Frontal cortex (tissue), 4 donors: ENCODE results near the gene TBX20. TPM values are rescaled to one million over a fixed set of nuclear protein-coding genes. Genes with fewer than 3 reads are reported as not detected.
"Not testable (repeated sequence)": the region's sequence is repeated elsewhere in the genome, so short reads cannot be mapped to it uniquely, and the experiment has no call there.

Experiments used
- DNase-seq, 2 donors: peaks; one replicate each; pipeline ENCODE4 v3.0.0; 2012; ENCODE audit warnings: low spot score in 2 of 2
- FAIRE-seq: peaks from 2 replicates; lab custom pipeline; 2012; peaks lifted over from hg19 to GRCh38; lab: Jason Lieb, UNC
- total RNA-seq: library from RNA; depleted of rRNA; stranded (reverse); fragments of >200 nt; gene quantifications from one replicate; pipeline ENCODE4 v1.2.3, GENCODE V29; 2014
- donor health status: control.
- donor health status: control.
- donor health status: control.

TBX20 gene
- total RNA-seq, 1 donor from 2014 or later: not detected

DNA sequence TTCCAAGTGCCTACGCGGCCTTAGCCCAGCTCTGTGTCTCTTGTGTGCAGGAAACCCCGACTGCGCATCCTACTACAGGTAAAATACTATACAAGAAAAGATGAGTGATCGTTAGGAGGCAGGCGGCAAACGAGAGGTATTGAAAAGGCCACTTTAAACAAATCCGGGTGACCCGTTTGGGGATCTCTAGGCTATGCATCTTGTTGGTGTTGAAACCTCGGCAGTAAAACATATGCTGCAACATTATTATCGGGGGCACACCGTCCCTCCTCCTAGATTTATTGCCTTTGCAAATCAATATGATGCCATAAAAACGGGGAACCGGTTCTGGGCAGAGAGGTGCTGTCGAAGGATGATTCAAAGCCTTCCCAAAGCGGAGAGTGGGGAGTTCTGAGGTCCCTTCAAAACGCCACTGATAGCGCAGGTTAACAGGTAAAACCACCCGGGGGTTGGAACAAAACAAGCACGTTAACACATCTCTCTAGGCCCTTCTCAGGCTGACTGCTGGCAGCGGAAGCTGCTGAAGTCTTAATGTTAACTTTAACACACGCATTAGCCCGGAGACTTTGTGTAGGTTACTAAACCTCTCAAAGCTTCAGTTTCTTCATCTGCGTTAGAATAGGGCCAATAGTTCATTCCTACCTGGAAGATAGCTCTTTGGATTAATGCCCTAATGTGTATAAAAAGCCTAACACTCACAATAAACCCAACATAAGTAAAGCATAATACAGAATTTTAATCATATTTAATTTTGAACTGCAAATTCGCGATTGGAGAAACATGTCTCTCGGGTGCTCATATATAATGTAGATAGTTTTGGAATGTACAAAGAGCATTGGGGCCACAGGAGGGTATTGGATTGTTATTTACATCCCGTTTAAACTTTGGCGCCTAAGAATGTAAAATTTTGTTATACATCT lies 2.6 kb upstream of the TBX20 start:
- no peak for FAIRE-seq

DNA sequence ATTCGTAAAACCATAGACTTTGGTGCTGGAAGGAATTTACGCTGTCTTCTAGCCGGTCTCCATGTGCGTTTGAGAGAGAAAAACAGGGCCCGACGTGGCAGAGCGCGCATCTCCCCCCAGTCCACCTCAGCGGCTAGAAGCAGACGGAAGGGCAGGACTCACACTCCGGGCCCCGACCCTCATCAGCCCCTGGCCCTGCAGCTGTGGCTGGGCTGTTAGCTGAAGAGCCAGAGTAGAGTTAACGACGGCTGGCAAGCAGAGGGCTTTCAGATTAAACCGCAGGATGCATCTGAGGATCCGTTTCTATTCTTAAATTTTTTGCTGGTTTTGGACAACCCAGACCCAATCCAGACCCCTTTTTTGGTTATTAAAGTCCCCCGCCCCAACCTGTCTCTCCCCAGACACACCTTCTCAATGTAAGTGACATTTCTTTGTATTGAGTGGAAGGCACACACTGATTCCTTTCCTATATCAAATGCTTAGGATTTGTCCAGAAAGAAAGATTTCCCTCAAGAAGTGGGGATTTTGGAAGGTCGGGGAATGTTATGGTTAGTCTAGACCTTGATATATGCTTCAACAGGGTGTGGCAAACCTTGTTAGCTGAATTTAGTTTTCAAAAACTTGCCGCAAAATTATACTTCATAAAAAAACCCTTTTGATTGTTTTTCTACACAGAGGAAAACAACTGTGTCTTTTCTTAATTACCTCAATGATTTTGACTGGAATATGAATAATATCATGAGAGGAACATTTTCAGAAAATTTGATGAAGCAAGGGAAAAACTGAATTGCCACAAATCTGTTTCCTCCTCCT lies 1.7 kb upstream of the TBX20 start:
- peak in 1 of 2 donors; percentile 28 for DNase-seq
- no peak for FAIRE-seq

More for the DNA sequence above, 2.6 kb upstream of the TBX20 start:
- DNase-seq: peak in 1 of 2 donors; percentile 20

DNA sequence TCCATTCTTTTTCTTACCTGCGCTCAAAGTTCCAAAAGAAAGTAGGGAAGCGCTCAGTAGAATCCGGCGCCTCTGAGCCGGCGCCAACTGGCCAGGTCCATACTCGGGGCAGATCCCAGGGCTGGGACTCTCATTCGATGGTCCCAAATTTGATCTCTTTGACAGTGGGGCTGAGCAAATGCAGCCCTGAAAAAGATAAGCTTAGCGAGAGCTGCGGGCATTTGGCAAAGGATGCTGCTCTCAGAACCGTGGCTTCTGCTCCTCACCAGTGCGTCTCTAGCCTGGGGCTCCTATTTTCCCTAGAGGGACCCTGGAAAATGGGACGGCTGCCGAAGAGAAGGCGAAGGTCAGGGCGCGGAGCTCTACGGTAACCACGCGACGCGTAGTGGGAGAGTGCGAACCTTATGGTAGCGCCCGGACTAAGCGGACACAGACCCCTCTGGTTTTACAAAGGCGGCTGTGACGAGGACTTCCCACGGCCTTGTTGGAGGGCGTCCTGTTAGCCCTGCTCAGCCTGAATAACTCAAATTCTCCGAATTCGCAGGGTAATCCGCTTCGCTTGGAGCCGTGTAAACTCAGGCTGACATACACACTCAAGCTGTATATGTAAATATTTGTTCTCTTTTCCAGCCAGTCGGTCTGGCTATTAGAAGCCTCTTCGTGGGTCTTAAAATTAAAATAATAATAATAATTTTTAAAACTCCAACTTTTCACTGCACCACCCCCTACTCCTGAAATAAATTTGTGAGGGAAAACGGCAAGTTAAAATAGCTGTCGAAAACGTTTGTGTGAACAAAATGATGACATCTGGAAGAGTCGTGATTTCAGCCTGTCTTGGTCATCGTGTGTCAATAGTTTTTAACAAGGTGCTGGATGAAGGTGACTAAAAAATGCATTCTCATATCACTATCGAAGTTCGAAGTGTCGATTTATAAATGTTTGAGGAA lies 869 bp upstream of the TBX20 start:
- no peak for FAIRE-seq
- peak in 1 of 2 donors; percentile 24 for DNase-seq

DNA sequence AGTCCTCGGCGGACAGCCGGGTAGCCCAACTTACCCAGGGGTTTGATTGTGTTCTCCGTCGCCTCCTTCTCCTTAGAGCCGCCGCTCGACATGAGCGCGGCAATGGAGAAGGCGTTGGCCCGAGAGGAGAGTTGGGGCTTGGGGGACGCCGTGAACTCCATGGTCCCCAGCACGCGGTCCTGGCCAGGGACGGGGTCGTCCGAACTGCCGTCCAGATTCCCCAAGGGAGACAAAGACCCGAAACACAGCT lies 515 bp downstream of the TBX20 start:
- DNase-seq (no peak), FAIRE-seq (no peak)

DNA sequence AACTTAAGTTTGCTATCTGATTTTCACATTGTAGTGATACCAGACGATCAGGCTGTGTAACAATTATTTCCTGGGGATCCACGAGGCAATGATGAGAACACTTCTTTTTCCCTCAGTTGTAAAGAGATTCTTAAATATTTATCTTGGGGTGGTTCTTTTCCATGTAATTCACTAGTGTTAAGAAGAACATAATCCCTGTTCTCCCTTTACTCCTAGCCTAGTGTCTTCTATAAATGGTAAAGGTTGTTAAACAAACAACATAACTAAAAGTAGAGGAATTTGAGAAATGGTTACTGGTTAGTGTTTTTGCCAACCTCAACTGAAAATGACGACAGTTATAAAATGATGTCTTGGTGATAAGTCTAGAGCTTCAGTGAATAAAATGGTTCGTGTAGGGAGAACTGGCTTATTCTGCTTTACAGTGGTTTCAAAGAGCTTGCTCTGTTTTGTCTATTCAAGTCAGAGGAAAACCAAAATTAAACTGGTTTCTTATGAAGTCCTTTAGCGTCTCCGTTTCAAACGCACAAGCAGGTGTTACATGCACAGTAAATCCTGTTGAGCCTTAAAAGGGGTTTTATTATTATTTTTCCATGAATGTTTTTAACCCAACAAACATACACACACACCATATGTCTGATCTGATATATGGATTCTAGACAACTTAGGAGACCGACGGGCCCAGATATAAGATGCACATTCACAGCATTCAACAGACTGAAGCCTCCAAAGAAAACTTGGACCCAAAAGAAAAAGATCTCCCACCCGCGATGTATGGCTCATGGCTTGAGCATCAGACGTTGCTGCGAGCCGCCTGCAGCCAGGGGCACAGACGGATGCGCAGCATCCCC lies 1.1 kb downstream of the TBX20 start:
- no peak for FAIRE-seq
- DNase-seq: no peak

DNA sequence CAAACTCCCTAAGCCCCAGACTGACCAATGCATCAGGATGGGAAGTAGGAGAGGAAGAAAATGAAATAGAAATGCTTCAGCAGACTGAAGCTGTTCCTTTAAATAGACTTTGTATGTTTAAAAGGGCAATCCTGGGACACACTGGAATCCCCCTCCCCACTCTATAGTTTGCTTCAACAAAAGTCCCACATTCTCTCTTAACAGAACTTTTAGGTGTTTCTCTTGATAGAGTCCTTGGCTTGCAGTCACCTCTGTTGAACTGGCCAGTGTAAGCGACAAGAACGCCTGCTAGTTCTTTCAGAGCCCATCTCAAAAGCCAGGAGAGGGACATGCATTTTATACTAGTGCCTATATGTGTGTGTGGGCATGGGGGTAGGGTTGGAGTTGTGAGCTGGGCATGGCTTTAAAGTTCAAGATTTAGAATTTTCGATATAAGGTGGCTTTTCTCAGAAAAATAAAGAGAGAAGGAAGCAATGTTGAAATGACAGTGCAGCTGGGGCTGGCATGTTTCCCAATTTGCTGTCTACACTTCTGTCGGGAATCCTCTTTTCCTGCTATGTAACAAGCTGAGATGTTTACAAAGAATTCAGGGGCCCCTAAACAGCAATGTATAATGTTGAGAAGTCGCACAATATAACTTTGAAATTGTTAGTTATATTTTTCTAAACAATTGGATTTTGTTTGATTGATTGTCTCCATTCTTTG lies 2.1 kb downstream of the TBX20 start:
- DNase-seq (no peak), FAIRE-seq (no peak)

DNA sequence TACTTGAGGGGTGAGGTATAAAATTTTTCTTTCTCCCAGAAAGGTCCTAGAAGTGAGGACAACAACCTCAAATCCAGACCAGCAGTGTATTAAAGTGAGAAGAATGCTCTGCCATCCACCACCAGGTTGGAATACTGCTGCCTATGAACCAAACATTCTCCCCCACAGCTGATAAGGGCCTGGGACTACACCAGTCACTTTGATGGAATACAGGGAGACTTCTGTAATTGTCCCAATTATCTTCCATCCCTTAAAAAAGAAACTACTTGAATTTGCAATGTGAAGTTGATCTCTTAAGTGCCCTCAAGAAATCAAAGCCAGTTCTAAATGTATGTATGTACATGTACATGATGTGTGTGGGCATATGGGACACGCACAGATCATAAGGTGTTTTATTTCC lies 3.0 kb downstream of the TBX20 start:
- DNase-seq (no peak), FAIRE-seq (no peak)

DNA sequence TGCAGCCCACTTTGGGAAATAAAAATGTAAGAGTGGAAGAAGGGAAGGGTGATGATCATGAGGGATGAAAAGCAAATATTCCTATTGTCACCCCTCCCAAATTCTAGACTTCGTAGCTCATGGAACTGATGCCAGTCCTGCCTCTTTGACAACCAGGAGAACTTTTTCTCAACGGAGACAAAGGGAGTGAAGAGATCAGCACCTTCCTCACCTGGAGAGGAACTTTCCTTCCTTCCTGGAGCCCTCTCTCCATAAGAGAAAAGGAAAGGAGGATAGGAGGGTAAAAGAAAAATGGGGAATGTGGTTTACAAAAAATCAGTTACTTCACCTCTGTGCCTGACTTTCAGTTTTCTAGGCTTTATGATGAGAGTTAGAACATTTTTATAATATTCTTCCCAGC lies 3.4 kb downstream of the TBX20 start:
- DNase-seq (no peak), FAIRE-seq (no peak)

DNA sequence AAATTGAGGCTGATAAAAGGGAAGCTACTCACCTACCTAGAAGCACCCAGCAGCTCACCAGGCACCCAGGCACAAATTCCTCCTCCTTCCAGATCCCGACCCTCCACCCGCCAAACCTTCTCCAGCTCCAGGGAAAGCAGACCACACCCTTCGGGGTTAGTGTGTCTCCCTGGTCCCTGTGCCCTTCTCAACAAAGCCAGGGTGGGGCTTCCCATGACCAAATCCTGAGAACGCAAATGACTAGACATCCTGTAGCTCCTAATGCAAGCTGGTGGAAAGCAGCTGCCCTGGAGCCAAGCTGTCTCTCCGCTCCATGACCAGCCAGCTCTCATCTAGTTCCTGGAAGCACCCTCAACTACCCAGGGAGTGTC lies 4.4 kb downstream of the TBX20 start:
- no peak for DNase-seq
- no peak for FAIRE-seq

DNA sequence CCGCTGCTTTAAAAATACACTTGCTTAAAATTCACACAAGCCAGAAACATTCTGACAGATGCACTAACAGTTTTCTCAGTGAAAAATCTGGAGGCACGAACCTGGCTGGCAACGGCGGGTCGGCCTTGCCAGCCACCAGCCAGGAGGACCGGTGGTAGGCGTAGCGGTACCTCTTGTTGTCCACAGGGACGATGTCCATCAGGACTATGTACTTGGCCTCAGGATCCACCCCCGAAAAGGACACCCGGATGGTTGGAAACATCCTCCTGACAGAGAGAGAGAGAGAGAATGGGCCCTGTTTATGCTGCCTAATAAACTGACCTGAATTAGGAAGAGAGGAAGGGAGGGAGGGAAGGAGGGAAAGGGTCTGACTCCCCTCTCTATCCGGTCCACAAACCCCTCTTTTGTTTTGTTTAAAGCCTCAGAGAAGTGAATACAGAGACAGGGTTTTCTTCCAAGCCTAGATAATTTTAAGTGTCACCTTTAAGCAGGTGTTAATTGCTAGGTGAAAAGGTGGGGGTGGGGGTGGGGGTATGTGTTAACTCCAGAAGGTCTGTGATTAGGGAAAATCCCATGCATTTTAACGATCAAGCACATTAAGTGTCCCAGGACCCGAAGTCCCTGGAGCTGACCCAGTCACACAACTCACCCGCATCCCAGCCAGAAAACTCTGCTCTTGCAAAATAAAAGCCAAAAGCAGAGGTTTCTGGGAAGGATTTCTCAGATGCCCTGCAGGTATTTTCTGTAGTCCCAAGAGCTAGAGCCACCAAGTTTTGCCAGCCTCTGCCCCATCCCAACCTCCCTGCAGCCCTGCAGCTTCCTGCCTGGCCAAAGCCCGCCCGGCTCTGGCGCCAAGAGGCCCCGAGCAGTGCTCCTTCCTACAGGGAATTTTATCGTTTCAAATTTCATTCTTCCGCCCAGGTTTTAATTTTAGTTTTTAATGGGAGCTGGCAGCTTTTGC lies 5.0 kb downstream of the TBX20 start:
- FAIRE-seq (no peak), DNase-seq (no peak)

DNA sequence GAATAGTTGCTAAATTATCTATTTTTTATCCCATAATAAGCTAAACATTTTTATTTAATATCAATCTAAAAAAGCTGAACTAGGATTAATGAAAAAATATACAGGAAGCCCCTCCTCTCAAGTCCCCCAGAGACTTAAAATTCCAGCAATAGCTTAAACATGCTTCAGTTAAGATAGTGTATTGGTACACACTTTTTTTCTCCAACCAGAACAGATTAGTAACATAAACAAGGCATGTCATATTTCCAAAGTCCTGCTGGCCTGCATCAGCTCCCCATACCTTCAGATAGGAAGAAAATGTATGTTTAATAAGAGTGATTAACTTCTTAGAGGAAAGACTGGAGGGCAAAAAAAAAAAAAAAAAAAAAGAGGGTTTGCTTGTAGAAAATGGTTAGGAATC lies 7.1 kb downstream of the TBX20 start:
- DNase-seq: no peak
- no peak for FAIRE-seq

DNA sequence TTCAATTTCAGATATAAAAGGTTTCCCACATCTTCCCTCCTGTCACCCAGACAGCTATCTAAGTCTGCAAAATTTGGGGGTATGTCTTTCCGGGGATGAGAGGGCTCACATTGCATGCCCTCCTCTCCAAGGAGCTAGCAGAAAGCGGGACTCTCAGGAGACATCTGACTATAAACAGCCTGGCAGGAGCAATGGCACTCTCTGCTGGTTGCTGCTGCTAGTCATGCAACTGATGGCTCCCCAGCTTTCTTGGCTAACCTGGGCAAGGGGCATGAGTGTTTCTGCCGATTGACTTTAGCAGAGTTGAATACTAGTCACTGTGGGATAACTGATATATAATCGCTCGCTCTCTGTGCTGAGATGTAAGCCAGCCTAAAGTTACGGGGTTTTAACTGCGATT lies 12.0 kb downstream of the TBX20 start:
- FAIRE-seq (no peak), DNase-seq (no peak)

DNA sequence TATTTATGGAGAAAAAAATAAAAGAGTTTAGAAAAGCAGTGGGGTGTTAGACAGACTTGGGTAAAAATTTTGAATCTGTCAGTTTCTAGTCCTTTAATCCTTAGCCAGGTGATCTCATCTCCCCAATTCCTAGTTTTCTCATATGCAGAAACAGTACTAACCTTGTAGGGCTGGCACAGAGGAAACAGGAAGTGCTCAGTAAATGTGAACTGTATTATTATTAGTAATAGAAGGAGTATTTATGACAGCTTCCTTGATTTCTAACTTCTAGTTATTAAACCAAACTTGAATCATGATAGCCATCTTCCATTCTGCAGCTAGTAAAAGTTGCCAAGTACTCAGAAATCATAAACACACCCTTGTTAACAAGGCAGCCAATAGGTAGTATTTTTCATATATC lies 12.5 kb downstream of the TBX20 start:
- DNase-seq (no peak), FAIRE-seq (no peak)

DNA sequence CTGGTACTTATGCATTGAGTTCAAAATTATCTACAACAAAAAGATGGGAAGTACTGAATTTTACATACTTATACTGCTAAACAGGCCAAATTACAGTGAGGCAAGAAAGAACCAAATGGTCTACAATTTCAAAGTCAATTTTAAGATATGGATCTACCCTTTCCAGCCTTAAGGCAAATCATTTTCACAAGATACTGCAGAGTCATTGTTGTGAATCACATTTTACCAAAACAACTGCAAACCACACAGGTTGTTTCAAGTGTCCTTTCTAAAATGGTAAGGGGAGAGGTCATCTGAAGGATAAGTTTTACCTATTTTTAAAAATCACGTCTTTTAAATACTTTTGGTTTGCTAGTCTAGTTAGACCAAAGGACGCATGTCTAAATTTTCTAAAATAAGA lies 12.9 kb downstream of the TBX20 start:
- not testable (repeated sequence) for DNase-seq, FAIRE-seq

DNA sequence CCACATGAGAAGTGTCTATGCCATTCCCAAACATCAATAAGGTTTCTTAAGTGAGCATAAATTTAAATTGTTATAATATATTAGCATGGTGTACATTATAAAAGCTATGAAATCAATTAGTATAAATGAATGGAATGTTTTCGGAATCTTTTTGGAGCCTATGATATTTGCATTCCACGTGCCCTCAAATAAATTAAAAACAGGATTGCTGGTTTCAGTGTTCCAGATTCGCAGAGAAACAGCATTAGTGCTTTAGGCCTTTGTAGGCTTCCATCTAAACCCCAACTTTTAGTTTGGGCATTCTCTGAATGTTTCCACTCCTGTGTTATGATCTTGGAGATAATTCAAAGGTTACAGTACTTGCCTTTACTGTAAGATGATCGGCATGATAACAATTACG lies 15.4 kb downstream of the TBX20 start:
- FAIRE-seq, DNase-seq: not testable (repeated sequence)

DNA sequence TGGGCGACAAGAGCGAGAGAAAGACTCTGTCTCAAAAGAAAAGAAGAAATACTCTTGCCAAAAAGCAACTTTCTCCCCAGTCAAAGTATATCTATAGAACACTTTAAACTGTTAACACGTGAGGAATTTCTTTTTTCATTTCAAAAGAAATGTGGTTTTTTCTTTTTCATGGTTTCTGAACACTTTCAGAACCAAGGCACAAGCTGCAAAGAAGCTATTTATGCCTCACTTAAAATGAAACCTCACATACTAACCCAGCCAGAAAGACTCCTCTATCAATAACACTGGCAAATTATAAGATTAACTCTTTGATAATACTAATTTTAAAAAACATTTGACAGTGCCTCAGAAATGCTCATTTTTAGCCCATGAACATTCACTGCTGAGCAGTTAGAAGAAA lies 20.9 kb downstream of the TBX20 start:
- DNase-seq (no peak), FAIRE-seq (no peak)

DNA sequence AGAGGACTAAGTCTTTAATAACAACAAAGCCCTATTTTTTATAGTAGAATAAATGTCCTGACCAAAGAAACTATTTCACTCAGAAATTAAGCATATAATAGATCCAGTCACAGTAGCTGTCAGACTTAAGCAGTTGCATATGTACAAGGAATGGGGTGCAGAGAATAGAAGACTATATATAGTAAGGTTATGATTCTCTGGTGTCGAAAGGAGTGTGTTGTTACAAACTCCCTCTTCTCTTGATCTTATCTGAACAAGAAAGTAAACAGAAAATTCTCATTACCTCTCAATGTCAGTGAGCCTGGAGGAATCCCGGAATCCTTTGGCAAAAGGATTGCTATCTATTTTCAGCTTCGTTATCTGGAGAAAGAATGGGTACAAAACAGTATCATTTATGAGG lies 22.7 kb downstream of the TBX20 start:
- DNase-seq, FAIRE-seq: not testable (repeated sequence)
